Measurements from ENCODE around the gene RBM44.

RBM44 gene

GRCh38 chr2:237886685-237887481 is 88.3 kb downstream of the RBM44 start:
- peak; percentile 43 for DNase-seq

- DNase-seq, result no peak
Observed at GRCh38 chr2:237888389-237888788, 89.8 kb downstream of the RBM44 start.

- DNase-seq, result no peak
Observed at GRCh38 chr2:237889016-237889415, 90.4 kb downstream of the RBM44 start.

GRCh38 chr2:237889811-237890210 is 91.2 kb downstream of the RBM44 start:
- no peak for DNase-seq

All from SHP77 treated with DMSO at 0.1 percent for 48 hours (cell line).